GM18505 (cell line): Measurements from ENCODE around the gene RAB25.
A peak's percentile ranks its signal among the peaks of the same experiment; 100 is the strongest.

ENCODE experiments used
- ATAC-seq: cut with Tn5 transposase; IDR thresholded peaks from one replicate; pipeline ENCODE4 v1.9.1; 2021; ENCODE audit not compliant: unreplicated experiment
- POLR2A ChIP-seq: IDR thresholded peaks from 4 replicates; pipeline ENCODE4 v1.6.1; 2011; ENCODE audit warnings: borderline replicate concordance; ENCODE audit not compliant: insufficient read depth, insufficient read length; ENCODE audit errors: extremely low read depth

RAB25 gene

GRCh38 chr1:156090138-156090839 is 29.3 kb downstream of the RAB25 start:
- ATAC-seq: no peak
- TF ChIP-seq POLR2A: no peak

GRCh38 chr1:156090840-156091188 is 29.9 kb downstream of the RAB25 start:
- TF ChIP-seq POLR2A: no peak
- ATAC-seq: no peak

DNA sequence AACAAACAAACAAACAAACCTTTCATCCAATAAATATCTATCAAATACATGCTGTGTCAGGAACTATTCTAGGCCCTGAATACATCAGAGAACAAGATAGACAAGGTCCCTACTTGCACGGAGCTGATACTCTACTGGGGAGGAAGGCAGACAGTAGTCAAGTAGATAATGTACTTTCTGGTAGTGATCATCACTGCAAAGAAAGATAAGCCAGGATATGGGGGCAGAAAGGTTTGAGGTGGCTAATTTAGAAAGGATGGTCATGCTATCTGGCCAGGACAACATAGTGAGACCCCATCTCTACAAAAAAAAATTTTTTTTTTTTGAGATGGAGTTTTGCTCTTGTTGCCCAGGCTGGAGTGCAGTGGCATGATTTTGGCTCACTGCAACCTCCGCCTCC is 30.6 kb downstream of the RAB25 start:
- no peak for ATAC-seq
- TF ChIP-seq POLR2A: no peak

DNA sequence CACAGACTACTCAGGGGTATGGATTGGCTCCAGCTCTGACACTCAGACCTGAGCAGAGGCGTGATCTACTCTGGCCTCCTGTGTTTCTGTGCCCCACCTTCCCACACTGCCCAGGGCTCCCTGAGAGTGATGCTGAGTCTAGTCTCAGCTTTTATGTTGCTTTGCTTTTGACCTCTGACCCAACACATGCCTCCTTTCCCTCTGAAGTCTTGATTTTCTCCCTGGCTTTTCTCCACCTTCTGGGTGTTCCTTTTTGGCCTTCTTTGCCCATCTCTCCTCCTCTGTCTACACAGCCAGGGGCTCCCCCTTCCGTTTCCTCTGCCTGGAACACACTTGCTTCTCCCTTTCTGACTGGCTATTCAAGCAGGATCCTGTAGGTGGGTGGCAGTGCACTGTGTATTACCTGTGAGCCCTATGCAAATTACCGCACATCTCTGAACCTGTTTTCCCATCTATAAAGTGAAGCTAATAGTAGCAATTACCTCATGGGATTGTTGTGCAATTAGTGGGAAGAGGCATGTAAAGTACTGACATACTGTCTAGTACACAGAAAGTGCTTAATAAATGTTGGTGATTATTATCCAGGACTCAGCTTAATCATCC is 35.0 kb downstream of the RAB25 start:
- no peak for TF ChIP-seq POLR2A
- no peak for ATAC-seq

- ATAC-seq: peak; percentile 60
Observed at GRCh38 chr1:156096640-156097391, 35.9 kb downstream of the RAB25 start.

DNA sequence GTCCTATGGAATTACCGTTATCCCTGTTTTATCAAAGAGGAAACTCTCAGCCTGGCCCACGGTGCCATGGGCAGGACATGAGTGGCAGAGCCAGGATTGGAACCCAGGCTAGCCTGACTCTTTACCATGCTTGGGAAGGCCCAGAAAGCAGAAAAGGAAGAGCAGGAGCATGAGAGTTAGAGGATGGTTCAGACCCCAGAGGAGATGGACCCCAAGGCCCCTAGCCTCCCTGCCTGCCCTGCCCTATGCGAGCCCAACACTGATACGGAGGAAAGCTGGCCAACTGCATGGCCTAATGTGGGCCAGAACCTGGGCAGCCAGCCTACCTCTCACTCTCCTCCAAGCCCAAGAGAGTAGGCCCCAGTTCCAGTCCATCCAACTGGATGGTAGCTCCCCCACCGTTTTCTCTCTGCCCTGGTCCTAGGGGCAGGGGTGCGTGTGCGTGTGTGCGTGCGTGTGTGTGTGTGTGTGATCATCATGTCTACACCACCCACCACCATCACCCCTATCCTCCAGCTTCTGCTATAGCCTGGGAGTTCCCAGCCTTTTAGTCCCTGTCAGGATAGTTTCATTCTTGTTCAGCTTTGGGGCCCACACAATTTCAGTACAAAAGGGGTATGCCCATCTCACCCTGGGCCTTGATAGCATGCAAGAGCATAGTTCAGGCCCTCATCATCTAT is 36.7 kb downstream of the RAB25 start:
- no peak for ATAC-seq
- TF ChIP-seq POLR2A: no peak

More at GRCh38 chr1:156096640-156097391, 35.9 kb downstream of the RAB25 start:
- no peak for TF ChIP-seq POLR2A

DNA sequence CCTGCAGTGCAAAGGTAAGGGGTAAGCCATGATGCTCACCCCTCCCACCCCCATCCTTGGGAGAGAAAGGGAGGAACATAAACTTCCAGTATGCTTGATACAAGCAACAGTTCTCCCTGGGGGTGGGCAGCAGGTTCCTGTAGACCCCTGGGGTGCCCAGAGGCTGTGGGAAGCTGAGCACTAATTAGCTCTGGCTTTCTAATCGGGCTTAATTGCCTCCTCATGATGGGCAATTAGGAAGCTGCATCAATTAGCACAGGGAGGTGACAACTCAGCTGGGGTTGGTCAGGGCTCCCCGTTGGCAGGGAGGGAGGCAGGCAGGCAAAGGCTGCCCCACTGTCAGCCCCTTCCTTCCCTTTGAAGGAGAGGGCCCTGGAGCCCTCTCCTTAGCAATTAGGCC is 37.8 kb downstream of the RAB25 start:
- no peak for TF ChIP-seq POLR2A
- ATAC-seq: no peak

DNA sequence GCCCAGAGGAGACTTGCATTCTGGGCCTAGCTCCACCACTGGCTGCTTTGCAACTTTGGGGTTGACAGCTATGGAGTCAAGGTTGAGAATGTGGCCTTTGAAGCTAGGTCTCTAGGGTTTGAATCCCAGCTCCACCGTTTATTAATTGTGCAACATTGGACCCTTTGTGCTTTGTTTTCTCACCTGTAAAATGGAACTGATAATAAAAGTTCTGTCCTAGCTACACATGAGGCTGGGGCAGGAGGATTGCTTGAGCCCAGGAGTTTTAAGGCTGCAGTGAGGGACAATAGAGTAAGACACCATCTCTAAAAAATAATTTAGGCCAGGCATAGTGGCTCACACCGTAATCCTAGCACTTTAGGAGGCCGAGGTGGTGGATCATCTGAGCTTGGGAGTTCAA is 38.3 kb downstream of the RAB25 start:
- no peak for ATAC-seq
- no peak for TF ChIP-seq POLR2A

GRCh38 chr1:156100205-156100995 is 39.4 kb downstream of the RAB25 start:
- ATAC-seq: no peak
- TF ChIP-seq POLR2A: no peak

DNA sequence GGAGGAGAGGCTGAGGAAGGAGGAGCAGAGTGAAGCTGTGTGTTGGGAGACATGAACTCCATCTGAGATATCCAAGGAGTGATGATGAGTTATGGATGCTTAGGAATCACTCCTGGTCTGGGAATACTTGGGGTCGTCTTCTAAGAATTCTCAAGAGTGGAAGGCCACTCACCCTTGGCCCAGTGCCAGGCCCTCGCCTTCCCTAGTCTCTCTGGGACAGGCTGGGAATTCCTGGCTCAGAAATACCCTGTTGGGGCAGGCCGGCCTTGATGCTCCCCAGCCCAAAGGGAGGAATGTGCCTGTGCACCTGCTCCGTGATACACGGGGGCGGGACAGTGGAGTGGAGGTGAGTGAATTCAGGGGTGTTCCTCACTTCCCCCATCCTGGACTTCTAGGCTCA is 40.9 kb downstream of the RAB25 start:
- no peak for TF ChIP-seq POLR2A

GRCh38 chr1:156102633-156103511 is 41.9 kb downstream of the RAB25 start:
- ATAC-seq: no peak
- TF ChIP-seq POLR2A: no peak

More for the DNA sequence above, 40.9 kb downstream of the RAB25 start:
- no peak for ATAC-seq

DNA sequence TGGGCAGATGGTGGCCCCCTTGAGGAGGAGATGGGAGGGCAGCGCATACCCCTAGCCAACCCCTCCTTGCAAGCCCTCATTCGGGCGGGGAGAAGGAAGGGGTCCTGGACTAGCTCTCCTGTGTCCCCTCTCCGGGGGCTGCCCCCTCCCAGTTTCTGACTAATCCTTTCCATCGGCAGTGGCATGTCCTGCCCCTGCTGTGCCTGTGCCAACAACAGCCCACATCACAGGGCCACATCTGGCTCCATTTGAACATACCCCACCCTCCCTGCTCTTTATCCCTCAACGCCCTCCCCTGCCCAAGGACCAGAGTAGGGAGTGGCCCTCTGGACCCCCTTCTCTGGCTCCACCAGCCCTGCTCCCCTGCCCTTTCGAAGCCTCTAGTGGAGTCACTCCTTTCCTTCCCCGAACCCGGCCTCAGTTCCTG is 42.6 kb downstream of the RAB25 start:
- no peak for TF ChIP-seq POLR2A

More for the DNA sequence above, 42.6 kb downstream of the RAB25 start:
- no peak for ATAC-seq
